ENCODE measurements around the gene FCGR1A.
"Not testable (repeated sequence)": the region's sequence is repeated elsewhere in the genome, so short reads cannot be mapped to it uniquely, and the experiment has no call there.

Gene FCGR1A

GRCh38 chr1:149833144-149833543, 50.6 kb downstream of the FCGR1A start:
- DNase-seq (ENCODE audit: low spot score): not testable (repeated sequence)

- not testable (repeated sequence) for DNase-seq (ENCODE audit: low spot score)
Observed at GRCh38 chr1:149841149-149841548, 58.7 kb downstream of the FCGR1A start.

Data from GM03348 (cell line).